Memory B cell (primary cell): ENCODE measurements around the gene SLC43A2.

Experiments
- ATAC-seq: fragments of 150-1000 bp; cut with Tn5 transposase; 2 replicates; pipeline ENCODE4 v1.10.0; 2021; ENCODE audit warnings: low read depth, mild to moderate bottlenecking, moderate library complexity
- DNase-seq, 2 donors: peaks; one replicate each; pipeline ENCODE4 v3.0.0; 2022; ENCODE audit warnings: low spot score in 2 of 2
- H3K27ac Mint-ChIP-seq: one replicate; pipeline ENCODE4 v1.8.0; 2022; ENCODE audit warnings: mild to moderate bottlenecking, moderate library complexity, mixed read lengths
- H3K27me3 Mint-ChIP-seq: one replicate; pipeline ENCODE4 v1.8.0; 2022; ENCODE audit warnings: mixed read lengths
- H3K36me3 Mint-ChIP-seq: one replicate; pipeline ENCODE4 v1.8.0; 2022; ENCODE audit warnings: mild to moderate bottlenecking, mixed read lengths
- H3K4me1 Mint-ChIP-seq: one replicate; pipeline ENCODE4 v1.8.0; 2022; ENCODE audit warnings: mixed read lengths
- H3K4me3 Mint-ChIP-seq: one replicate; pipeline ENCODE4 v1.8.0; 2022; ENCODE audit warnings: mild to moderate bottlenecking, moderate library complexity, mixed read lengths
- H3K9me3 Mint-ChIP-seq: one replicate; pipeline ENCODE4 v1.8.0; 2022; ENCODE audit warnings: mixed read lengths

Gene SLC43A2

DNA sequence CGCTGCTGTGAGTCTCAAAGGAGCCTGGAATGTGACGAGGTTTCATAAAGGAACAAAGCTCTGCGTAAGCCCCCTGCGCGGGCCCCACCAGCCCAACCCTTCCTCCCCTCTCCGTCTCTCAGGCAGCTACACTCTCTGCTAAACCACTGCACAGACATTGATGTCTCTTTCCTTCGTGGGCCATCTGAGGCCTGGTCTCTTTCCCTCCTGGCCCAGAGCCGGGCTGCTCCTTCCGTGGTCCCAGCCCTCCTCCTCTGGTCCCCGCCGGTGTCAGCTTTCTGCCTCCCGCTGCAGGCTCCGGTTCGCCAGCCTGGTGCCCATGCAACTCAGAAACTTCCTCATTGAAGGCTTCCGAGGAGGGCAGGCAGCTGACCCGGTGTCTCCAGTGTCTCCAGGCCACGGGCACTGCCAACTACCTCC lies 9.5 kb upstream of the SLC43A2 start:
- H3K27ac Mint-ChIP-seq: peak overlapping the region; percentile 87
- no peak for ATAC-seq

DNA sequence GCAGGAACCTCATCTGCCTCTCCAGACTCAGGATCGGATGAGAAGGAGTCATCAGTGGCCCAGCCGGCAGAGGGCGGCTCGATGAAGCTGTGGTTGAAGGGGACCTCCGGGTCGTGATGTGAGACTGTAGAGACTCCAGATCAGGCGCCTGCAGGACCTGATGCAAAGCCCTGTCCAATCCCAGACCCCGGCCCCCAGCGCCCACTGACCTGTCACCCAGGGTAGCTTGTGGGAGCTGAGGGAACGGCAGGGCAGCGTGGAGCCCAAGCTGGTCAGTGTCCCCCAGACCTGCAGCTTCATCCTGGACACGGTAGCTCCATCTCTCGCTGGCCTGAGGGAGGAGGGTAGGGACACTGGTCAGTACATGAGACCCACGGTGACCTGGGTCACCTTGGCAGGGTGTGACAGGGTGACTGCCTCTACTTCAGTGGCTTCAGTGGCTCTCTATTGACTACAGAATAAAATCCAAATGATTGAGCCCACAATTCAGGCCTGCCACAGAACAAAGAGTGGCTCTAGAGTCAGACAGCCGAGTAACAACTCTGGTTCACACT lies 8.2 kb upstream of the SLC43A2 start:
- Mint-ChIP-seq H3K27ac (no peak overlapping the region), H3K4me3 (no peak overlapping the region), H3K36me3 (no peaks in the 10 kb centered on the region), H3K27me3 (no peaks in the 10 kb centered on the region), H3K9me3 (no peaks in the 10 kb centered on the region), H3K4me1 (peaks cover 4% of the 10 kb centered on the region)
- ATAC-seq (no peak), DNase-seq (no peak)

More for the DNA sequence above, 9.5 kb upstream of the SLC43A2 start:
- H3K27me3 Mint-ChIP-seq: no peaks in the 10 kb centered on the region
- peaks cover 2% of the 10 kb centered on the region for H3K4me1 Mint-ChIP-seq
- no peak overlapping the region for H3K4me3 Mint-ChIP-seq
- no peak for DNase-seq
- no peaks in the 10 kb centered on the region for H3K9me3 Mint-ChIP-seq
- H3K36me3 Mint-ChIP-seq: no peaks in the 10 kb centered on the region

DNA sequence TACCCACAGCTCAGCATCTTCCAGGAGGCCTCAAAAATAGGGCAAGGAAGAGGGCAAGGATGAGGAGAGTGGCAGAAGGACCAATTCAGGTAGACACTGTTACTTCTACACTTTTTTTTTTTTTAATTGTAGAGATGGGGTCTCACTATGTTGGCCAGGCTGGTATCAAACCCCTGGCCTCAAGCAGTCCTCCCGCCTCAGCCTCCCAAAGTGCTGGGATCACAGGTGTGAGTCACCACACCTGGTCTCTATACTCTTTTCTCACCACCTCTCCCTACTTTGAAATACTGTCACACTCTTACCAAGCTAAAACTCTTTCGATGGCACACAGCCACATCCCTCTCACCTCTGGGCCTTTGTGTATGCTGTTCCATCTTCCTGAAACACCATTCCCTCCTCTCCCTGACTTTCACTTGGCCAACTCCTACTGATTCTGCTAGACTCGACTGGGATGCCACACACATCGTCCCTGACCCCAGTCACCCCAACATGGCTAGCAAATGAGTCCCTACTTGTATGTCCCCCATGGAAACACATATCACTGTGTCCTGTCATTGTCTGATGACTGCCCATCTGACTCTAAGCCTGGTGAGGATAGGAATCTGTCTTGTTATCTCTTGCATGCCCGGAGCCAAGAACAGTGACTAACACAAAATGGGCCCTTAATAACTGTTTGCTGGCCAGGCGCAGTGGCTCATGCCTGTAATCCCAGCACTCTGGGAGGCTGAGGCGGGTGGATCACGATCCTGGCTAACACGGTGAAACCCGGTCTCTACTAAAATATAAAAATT lies 7.2 kb upstream of the SLC43A2 start:
- Mint-ChIP-seq H3K9me3 (no peaks in the 10 kb centered on the region), H3K4me1 (peaks cover 9% of the 10 kb centered on the region), H3K36me3 (no peaks in the 10 kb centered on the region), H3K27ac (no peak overlapping the region), H3K27me3 (no peaks in the 10 kb centered on the region), H3K4me3 (no peak overlapping the region)
- no peak for DNase-seq
- no peak for ATAC-seq

DNA sequence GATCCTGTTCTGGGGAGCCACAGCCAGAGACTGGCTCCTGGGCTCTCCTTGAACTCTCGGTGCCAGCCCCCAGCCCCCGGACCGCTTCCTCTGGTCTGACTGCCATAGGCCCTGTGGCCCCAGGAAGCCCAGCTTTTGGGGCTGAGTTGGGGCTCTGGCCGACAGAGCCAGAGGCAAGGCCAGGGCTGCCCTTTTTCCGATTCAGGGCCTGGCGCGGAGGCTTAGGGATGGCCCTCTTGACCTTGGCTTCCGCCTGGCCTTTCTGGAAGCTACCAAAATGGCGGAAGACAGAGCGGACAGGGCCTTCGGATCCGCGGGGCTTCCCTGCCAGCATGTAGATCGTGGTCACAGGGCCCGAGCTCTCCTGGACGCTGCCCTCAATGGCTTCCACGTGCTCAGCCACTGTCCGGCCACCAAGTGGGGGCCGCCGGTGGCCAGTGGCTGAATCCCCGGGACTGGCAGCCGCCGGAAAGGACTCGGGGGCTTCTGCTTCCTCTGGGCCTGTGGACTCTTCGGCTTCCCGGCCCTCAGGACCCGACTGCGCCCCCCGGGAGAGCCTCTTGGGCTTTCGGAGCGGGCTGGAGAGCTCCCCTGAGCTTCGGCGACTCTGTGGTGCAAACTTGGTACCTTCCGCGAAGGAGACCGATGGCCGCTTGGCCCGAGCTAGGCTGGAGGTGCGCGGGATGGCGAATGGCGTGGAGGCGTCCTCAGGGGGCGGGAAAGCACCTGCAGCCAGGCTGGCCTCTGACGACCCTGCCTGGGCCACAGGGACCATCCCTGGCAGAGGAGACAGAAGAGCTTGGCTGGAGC lies 6.4 kb upstream of the SLC43A2 start:
- Mint-ChIP-seq H3K4me3 (no peak overlapping the region), H3K27ac (no peak overlapping the region), H3K9me3 (no peaks in the 10 kb centered on the region), H3K27me3 (no peaks in the 10 kb centered on the region), H3K4me1 (peaks cover 16% of the 10 kb centered on the region), H3K36me3 (no peaks in the 10 kb centered on the region)
- no peak for ATAC-seq
- DNase-seq: no peak

DNA sequence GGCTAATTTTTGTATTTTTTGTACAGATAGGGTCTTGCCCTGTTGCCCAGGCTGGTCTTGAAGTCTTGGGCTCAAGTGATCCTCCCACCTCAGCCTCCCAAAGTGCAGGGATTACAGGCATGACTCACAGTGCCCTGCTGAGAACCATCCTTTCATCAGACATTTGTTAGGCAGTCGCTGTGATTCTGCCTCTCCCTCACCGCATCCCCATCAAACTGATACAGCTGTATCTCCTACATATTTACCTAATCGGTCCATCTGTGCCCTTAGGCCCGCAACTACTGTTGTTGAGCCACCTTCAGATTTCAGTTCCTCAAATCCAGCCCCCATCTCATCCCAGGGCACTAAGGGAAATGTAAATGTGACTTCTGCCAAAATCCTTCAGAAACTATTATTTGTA lies 2.0 kb upstream of the SLC43A2 start:
- no peak for ATAC-seq
- peaks cover 31% of the 10 kb centered on the region for H3K4me1 Mint-ChIP-seq
- H3K4me3 Mint-ChIP-seq: peak overlapping the region; percentile 89
- peaks cover 2% of the 10 kb centered on the region for H3K36me3 Mint-ChIP-seq
- H3K27me3 Mint-ChIP-seq: no peaks in the 10 kb centered on the region
- no peaks in the 10 kb centered on the region for H3K9me3 Mint-ChIP-seq
- peak overlapping the region; percentile 96 for H3K27ac Mint-ChIP-seq
- DNase-seq: no peak

DNA sequence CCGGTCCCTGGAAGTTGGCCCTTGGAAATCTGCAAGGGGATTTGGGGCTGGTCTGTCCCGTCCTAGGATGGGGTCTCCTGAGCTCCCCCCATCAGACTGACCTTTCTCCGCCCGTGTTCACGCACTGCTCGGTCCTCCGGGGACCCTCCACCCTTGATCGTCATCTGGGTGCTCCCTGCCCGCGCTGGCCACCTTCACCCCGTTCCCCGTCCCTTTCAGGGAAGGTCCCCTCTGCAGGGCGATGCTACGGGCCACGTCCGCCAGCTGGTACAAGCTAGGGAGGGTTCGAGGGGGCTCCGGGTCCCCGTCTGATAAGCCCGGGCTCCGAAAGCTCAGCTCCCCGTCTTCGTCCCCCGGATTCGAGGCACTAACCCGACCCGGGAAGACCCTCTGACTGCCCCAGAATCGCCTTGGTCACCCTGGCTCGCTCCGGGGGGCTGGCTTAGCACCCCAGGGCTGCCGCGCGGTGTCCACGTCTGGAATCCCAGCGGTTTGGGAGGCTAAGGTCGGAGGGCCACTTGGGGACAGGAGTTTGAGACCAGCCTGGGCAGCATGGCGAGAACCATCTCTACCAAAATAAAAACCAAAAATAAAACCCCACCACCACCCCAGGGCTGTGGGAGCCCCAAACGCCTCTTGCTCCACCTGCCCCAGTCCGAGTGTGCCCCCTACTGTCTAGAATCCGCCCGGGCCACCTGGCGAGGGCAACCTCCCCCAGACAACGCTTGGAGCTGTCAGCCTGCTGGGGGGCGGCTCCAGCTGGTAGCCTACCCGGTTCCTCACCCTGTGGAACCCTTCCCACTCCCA lies 1.1 kb upstream of the SLC43A2 start:
- Mint-ChIP-seq H3K27me3 (no peaks in the 10 kb centered on the region), H3K36me3 (peaks cover 2% of the 10 kb centered on the region)

DNA sequence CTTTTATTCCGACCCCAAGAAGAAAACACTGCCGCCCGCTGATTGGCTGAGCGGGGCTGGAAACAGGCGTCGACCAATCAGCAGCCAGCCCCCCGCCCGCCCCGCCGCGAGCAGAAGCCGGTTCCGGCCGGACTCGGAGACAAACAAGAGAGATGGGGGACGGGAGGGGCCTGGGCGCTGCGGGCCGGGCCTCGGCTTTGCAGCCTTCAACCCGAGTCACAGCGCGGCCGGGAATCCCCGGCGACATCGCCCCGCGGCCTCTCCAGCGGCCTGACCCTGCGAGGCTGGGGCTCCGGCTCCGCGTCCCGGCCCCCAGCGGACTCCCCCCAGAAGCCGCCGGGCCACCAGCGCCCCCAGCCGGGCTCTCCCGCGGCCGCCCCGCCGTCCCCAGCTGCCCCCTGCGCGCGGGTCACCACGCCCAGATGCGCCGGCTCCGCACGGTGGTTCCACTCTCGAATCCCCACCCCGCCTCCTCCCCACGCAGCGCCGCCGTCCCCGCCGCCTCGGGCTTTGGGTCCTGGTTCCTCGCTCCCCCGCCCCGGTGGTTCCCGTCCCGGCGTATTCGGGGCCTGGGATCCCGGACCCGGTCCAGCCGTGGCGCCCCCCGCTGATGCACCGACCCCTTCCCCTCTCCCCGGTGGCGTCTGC lies 346 bp upstream of the SLC43A2 start:
- Mint-ChIP-seq H3K9me3 (no peaks in the 10 kb centered on the region), H3K27ac (peak overlapping the region; percentile 96), H3K27me3 (no peaks in the 10 kb centered on the region), H3K36me3 (peaks cover 2% of the 10 kb centered on the region), H3K4me1 (peaks cover 37% of the 10 kb centered on the region), H3K4me3 (peak overlapping the region; percentile 94)
- ATAC-seq (peak; percentile 69), DNase-seq (peak; percentile 84 to 86)

More for the DNA sequence above, 1.1 kb upstream of the SLC43A2 start:
- ATAC-seq (peak; percentile 18), DNase-seq (peak; percentile 81 to 82)
- H3K27ac Mint-ChIP-seq: peak overlapping the region; percentile 96
- peak overlapping the region; percentile 89 for H3K4me3 Mint-ChIP-seq
- H3K9me3 Mint-ChIP-seq: no peaks in the 10 kb centered on the region
- H3K4me1 Mint-ChIP-seq: peaks cover 36% of the 10 kb centered on the region

DNA sequence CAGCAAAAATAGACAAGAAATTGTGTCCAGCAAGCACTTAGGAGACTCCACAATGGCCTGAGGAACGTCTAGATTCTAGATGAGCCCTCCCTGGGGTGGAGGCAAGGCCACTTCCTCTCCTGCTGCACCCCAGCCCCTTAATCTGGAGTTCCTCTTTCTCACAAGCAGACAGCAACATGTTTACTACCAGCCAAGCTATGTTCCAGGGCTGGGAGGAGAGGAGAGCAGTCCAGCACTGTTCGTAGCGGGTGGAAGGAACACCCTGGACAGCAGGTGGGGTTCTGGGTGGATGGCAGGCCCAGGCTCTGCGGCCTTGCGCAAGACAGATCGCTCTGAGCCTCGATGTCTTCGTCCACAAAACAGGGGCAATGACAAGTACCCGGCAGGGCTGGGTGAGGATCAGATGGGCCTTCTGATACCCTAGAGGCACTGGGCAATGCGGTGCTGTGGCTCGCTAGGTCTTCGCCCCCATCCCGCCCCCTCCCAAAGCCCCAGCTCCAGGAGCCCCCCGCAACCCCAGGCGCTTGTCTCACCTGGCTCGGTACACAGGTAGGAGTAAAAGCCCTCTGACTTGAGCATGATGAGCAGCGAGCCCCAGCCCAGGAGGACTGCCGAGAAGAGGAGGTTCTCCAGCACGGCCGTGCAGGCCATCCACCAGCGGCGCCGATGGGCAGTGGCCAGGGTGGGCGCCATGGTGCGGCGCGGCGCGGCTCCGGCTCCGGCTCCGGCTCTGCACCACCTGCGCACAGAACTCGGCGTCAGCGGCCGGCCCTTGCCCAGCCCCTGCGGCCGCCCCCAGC lies 1.3 kb downstream of the SLC43A2 start:
- H3K9me3 Mint-ChIP-seq: no peaks in the 10 kb centered on the region
- peaks cover 5% of the 10 kb centered on the region for H3K36me3 Mint-ChIP-seq
- DNase-seq (peak in 1 of 2 donors; percentile 55), ATAC-seq (peak; percentile 23)
- no peaks in the 10 kb centered on the region for H3K27me3 Mint-ChIP-seq
- H3K4me3 Mint-ChIP-seq: peak overlapping the region; percentile 94
- H3K4me1 Mint-ChIP-seq: peaks cover 40% of the 10 kb centered on the region
- H3K27ac Mint-ChIP-seq: peak overlapping the region; percentile 96

DNA sequence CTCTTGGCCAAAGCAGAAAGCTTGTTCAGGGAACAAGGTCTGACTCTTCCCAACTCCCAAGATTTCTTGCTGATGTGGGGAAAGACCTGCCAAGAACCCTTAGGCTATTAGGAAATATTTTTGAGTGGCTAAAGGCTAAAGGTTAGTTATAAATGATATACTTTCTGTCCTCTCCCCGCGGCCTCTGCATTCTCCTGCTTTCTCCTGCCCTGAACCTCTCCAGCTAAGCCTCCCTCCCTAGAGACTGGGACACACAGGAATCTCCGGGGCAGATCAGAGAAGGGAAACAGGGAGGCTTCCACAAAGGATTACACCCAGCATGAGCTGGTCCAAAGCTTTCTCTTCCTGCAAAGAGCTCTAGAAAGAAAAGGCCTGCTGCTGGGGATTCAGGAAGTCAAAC lies 2.3 kb downstream of the SLC43A2 start:
- DNase-seq (no peak), ATAC-seq (no peak)
- Mint-ChIP-seq H3K9me3 (no peaks in the 10 kb centered on the region), H3K36me3 (peaks cover 7% of the 10 kb centered on the region), H3K4me1 (peaks cover 33% of the 10 kb centered on the region), H3K27ac (peak overlapping the region; percentile 94), H3K4me3 (peak overlapping the region; percentile 94), H3K27me3 (no peaks in the 10 kb centered on the region)

DNA sequence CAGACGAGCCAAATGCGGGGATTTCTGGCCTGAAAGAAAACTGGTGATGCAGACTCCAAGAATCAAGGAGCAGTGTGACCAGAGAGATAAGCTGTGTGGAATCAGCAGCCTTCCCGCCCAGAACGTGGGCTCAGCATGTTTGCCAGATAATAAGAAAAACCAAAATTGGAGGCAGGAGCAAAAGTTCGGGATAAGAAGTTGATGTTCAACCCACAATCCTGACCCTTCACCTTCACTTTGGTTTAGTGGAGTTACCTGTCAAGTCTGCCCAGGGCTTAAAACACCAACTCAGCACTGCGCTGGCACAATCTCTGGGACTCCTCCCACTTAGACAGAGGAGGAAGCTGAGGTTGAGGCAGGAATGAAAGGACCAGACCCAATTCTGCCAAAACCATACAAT lies 3.1 kb downstream of the SLC43A2 start:
- H3K4me1 Mint-ChIP-seq: peaks cover 34% of the 10 kb centered on the region
- H3K27me3 Mint-ChIP-seq: no peaks in the 10 kb centered on the region
- DNase-seq: no peak
- no peak overlapping the region for H3K27ac Mint-ChIP-seq
- H3K36me3 Mint-ChIP-seq: peaks cover 11% of the 10 kb centered on the region
- no peaks in the 10 kb centered on the region for H3K9me3 Mint-ChIP-seq
- no peak for ATAC-seq
- peak overlapping the region; percentile 94 for H3K4me3 Mint-ChIP-seq

DNA sequence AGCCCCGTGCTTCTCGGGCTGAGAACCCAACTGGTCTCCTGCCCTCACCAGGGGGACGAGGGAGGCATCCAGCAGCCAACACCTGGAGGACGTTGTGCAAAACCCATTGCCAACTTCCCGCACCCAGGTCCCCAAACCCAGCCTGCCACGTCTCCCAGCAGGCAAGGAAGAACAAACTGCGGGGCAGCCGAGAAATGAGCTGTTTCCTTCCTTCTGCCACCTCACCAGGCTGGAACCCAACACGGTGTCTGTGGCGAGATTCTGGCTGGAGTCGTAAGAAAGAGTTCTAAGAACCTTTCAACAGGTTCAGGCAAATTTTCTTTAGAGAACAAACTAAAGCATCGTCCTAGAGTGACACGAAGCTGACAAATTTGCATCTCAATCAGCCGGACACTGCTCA lies 3.6 kb downstream of the SLC43A2 start:
- Mint-ChIP-seq H3K27me3 (no peaks in the 10 kb centered on the region), H3K36me3 (peaks cover 11% of the 10 kb centered on the region), H3K27ac (no peak overlapping the region), H3K4me1 (peaks cover 31% of the 10 kb centered on the region), H3K9me3 (no peaks in the 10 kb centered on the region), H3K4me3 (peak overlapping the region; percentile 8)
- DNase-seq (no peak), ATAC-seq (no peak)

DNA sequence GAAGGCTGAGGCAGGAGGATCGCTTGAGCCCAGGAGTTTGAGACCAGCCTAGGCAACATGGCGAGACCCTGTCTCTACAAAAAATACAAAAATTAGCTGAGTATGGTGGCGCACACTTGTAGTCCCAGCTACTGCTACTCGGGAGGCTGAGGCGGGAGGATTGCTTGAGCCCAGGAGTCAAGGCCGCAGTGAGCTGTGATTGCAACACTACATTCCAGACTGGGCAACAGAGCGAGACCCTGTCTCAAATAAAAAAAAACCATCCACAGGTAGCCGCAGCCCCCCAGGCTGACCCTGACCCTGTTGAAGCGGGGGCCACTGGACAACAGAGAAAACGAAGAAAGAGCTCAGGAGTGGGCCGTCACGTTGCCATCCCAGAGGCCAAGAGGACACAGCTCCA lies 4.0 kb downstream of the SLC43A2 start:
- Mint-ChIP-seq H3K4me3 (peak overlapping the region; percentile 52), H3K27me3 (no peaks in the 10 kb centered on the region), H3K4me1 (peaks cover 30% of the 10 kb centered on the region), H3K36me3 (peaks cover 12% of the 10 kb centered on the region), H3K9me3 (no peaks in the 10 kb centered on the region), H3K27ac (no peak overlapping the region)
- ATAC-seq (no peak), DNase-seq (no peak)
